GF-D8 (cell line): ENCODE measurements around the gene KRT72.
"Not testable (repeated sequence)": the region's sequence is repeated elsewhere in the genome, so short reads cannot be mapped to it uniquely, and the experiment has no call there.

ENCODE experiments used
- DNase-seq: peaks from one replicate; lab custom pipeline; 2025; lab: John Stamatoyannopoulos, UW

Gene KRT72

DNA sequence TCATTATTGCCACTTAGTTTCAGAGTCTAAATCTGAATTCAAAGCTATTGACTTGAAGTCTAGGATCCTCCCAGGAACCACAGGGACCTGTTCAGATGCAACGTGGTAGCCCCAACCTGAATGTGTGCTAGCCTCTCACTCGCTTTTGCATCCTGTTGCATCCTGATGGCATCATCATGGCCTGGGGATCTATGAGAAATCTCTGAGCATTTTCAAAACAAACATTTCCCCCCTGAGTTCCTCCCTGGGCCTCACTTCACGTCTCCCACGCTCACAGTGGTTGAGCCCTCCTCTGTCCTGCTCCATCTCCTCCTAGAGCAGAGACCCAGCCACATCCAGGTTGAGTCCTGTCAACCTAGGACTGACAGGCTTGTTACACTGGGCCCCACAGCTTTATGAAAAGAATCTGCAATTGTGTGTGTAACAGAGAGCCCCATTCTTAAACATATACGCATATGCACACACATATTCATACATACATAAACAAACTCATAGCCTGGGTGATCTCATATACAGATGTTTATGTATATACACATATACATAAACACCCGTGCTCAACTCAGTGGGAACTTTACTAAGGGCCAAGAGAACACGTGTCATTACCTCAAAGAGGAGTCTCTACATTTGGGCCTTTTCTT lies 5.4 kb upstream of the KRT72 start:
- no peak for DNase-seq

DNA sequence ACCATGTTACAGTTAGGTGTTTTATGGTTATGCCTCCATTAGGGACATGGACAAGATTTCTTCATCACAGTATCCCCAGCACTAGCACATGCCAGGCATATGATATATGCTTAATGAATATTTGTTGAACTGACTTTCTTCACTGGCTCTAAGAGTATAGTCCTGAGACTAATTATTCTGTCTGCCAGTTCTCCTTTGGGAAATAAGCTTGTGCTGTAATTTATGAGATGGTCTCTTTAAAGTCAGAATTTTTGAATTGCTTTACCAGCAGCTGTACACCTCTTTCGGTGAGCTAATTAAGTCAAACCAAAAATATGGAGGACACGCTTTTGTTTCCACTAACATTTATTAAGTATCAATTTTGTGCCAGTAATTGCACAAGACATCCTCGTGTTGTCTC lies 4.8 kb upstream of the KRT72 start:
- no peak for DNase-seq

DNA sequence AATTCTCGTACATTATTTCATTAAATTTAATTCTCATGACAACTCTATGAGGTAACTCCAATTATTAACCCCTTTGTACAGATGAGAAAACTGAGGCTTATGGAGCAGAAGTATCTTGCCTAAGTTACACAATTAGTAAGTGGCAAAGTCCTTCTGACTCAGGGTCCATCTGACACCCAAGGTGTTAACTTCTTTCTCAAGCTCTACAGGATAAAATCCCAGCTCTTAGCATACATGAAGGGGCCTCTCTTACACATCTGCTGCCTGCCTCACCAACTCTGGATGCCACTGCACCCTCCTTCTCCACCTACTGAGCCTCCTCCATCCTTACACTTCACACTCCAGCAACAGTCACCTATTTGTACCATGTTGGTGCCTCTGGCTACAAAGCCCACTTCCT lies 4.3 kb upstream of the KRT72 start:
- DNase-seq: no peak

DNA sequence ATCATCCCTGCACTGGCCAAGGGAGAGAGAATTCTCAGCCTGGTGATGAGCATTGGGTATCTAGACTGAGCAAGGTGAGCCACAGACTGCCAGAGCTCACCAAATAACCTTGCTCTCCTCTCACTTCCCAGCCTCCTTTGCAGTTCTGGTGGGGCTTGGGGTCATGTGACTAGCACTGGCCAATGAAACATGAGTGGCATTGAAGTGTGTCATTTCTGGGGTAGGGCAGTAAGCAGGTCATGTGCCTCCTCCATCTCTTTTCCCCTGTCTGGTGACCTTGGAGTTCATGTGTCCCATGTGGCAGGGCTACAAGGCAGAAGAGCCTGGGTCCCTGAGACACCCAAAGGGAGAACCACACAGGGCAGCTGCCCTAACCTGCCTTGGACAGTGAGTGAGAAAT lies 3.6 kb upstream of the KRT72 start:
- DNase-seq: no peak

DNA sequence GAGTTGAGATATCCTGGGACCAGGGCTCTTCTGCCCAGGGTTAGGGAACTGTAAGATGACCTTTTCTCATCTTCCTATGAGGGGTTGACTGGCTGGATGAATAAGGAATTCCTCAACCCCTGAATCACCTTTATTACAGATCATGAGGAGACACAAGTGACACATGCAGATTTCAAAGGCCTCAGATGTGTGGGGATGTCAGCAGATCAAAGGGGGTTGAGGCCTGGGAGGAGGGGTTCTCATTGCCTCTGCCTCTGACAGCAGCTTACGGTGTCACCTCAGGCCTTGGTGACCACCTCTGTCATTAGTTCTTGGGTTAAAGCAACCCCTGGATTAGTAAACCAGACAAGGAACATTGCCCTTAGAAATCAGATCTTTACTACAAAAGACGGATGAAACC lies 2.1 kb upstream of the KRT72 start:
- DNase-seq: no peak

DNA sequence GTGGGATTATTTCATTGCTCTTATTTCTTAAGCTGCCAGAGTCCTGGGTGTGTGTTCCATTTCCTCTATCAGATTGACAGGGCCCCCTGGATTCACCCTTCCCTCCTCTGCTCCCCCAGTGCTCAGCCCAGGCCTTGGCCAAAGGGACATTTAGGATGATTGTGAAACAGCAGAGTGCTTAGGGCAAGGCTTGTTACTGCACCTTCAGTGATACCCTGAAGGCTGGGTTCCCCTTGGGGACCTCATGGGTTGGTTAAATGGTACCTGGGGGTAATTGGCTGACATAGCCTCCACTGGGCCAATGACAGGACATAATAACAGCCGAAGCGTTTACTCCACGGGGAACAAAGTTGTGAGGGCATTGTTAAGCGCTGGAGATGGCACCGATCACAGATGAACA lies 1.3 kb upstream of the KRT72 start:
- DNase-seq: no peak

DNA sequence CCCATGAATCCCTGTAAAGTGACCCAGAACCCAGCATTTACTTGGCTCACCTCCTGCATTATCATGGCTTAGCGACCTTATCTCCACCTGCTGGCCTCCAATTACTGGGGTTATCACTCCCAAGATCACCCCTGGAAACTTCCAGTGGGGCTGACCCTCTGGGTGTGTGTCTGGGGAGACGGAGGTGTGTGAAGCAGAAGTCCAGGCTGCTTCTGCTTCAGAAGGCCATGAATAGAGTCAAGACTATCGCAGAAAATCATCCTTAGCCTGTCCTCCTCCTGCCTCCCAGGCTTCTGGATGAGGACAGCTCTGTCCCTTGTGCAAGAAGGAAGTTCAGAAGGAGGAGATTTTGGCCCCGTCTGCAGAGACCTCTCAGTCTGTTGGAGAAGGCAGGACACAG lies 408 bp upstream of the KRT72 start:
- no peak for DNase-seq

DNA sequence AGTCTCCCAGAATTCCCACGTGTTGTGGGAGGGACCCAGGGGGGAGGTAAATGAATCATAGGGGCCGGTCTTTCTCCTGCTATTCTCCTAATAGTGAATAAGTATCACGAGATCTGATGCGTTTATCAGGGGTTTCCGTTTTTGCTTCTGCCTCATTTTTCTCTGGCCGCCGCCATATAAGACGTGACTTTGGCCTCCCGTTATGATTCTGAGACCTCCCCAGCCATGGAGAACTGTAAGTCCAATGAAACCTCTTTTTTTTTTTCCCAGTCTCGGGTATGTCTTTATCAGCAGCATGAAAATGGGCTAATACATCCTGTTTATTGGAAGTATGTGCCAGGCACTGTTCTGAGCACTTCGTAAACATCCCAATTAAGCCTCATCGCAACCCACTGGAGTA lies 788 bp downstream of the KRT72 start:
- DNase-seq: no peak

DNA sequence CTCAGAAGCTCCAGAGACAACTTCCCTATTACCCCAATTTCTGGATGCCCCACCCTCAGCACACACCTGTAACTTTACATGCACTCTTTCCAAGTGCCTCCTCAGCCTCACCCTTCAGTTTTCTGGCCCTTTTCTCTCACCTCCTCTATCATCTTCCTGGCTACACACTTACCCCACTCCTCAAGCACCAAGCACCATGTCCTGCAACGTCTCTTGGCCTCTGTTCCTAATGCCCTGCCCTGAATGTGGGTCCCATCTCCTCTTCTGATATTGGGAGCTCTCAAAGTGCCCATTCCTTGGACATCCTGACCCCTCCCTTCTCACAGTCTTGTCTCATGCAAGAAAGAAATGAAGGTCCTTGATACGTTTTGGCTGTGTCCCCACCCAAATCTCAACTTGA lies 1.2 kb downstream of the KRT72 start:
- DNase-seq: no peak

DNA sequence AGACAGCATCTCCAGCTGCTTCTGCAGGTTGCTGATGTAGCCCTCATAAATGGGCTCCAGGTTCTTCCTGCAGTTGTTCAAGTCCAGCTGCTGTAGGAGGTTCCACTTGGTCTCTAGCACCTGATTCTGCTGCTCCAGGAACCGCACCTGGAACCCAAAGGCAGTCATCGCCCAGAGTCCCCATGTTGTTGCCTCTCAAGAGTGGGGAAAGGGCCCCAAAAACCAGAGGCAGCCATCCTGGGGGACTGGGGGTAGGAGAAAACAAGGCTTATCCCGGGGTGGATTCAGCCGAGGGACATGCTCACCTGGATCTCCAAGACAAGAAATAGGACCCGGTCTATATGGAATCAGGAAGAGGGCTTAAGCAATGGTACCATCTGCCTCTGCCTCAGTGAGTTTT lies 2.3 kb downstream of the KRT72 start:
- DNase-seq: no peak

DNA sequence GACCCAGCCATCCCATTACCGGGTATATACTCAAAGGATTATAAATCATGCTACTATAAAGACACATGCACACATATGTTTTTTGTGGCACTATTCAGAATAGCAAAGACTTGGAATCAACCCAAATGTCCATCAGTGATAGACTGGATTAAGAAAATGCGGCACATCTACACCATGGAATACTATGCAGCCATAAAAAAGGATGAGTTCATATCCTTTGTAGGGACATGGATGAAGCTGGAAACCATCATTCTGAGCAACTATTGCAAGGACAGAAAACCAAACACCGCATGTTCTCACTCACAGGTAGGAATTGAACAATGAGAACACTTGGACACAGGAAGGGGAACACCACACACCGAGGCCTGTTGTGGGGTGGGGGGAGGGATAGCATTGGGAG lies 7.0 kb downstream of the KRT72 start:
- DNase-seq: not testable (repeated sequence)

DNA sequence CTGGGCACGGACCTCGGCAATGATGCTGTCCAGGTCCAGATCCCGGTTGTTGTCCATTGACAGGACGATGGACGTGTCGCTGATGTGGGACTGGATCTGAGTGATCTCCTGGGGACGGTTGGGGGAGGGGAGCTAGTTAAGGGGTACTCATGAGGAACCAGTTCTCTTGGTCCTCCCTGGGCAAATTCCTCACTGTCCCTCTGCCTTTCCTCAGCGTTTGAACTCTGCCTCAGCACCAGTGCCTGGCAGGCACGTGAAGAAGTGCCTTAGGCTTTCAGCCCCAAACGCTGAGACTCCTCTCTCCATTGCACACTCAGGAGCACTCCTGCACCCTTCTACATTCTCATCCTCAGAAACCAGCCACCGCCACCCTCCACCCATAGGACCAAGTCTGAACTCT lies 9.7 kb downstream of the KRT72 start:
- DNase-seq: no peak

DNA sequence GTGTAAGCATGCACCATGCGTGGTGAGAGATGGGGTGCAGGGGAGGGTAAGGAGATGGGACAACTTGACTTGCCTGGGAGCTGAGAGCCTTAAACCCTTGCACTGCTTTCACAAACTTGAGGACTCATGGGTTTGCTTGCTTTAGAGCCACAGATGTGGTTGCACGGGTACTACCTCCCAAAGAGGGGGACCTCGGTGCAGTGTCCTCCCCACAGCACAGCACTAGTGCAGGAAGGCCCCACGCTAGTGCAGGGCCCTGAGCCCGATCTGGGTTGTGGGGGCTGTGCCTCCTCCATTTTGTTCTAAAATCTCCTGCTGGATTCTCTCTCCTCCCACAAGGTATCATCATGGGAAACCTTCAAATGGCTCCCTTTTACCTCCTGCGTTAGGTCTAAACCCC lies 11.2 kb downstream of the KRT72 start:
- no peak for DNase-seq

DNA sequence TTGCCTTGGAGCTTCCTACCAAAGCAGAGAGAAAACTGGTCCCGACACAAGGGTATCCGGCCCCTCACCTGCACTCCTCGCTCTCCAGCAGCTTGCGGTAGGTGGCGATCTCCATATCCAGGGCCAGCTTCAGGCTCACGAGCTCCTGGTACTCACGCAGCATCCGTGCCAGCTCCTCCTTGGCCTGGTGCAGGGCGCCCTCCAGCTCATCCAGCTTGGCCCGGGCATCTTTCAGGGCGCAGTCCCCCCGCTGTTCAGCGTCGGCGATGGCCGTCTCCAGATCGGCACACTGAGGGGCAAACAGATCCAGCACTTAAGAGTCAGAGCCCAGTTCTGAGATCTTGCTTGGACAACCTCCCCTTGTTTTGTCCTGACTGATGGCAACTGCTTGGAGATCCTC lies 13.7 kb downstream of the KRT72 start:
- no peak for DNase-seq

DNA sequence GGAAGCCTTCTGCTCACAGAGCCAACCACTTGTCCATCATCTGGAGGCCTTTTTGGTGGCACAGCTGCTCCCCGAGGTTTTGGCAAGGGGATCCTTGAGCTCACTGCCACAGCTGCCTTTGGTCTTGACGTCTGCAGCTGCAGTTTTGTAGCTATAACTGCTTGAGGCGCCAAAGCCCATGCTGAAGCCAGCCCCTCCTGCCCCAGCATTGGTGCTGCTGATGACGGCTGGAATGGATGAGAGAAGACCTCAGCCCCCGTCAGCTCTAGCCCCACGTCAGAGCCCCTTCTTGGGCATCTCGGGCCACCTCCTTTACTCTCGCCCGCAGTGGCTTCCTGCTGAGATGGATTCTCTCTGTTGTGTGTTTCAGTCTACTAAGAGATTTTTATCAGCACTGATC lies 15.3 kb downstream of the KRT72 start:
- DNase-seq: no peak

DNA sequence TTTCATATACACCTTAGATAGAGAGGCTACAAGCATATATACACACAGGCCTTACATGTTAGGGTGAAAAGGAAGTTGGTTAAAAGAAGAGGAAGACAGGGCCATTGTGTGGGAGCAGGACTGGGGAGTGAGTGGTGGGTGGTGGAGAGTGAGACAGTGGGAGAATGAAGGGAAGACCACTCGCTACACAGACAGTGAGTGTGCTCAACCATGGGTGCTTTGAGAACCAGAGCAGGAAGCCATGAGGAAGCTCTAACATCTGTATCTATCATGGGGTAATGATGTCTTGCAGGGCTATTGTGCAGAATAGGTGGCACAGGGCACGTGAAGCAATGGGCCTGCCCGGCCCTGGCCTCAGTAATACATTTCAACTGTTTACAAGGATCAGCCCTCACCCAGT lies 16.2 kb downstream of the KRT72 start:
- no peak for DNase-seq

DNA sequence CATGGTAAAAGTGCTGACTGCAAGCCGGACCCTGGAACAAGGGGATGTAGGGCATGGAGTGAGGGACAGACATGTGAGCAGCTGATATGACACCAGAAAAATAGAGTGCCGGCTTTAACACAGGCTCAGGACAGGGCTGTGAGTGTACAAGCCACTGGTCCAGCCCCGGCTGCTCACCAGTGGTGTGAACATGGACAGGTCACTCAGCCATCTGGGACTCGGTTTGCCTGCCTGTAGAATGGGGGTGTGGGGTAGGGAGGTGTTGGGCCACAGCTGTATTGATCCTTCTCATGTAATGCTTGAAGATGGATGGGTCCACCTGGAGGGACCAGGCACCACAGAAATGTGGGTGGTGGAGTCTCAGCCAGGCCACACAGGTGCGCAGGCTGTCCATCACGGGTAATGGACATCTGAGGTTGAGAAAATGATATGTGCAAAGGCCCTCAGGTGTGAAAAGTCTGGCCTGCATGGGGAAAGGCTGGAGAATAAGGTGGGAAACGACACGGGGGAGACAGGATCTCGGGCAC lies 17.0 kb downstream of the KRT72 start:
- no peak for DNase-seq

DNA sequence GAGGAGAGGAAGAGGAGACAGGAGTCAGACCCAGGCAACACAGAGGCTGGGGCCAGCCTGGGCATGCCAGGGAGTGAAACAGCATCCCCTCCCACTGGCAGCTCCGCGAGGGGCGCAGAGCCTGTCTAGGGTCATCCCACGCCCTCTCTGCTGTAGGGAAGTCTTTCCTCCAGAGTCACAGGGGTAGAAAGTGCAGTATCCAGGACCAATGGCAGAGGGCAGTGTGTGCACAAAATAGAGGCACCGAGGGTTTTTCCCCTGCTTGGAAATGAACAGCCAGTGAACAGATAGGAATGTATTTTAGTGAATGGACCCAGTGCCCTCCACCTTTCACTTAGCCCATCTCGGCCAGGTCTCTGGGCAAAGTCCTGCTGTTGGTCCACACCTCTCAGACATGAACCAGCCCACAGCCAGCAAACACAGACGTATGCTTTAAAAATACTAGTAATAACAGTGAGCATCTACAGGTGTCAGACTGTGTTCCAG lies 18.2 kb downstream of the KRT72 start:
- DNase-seq: no peak

DNA sequence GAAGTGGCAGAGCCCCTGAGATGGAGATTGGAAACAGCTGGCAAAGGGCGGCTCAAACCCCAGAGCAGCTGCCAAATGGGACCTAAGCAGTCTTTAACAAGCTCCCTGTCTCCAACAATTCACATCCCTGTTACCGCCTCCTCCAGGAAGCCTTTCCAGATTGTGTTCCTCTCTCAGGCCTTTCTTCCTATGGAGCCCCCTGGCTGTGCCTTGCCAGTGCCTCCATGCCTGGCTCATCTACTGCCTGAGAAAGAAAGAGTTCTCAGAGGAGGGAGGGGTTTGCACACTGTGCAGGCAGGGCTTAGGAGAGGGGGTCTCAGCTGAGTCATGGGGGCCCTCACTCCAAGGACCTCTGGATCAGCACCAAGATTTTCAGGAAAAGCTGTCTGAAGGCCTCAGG lies 18.8 kb downstream of the KRT72 start:
- DNase-seq: no peak

DNA sequence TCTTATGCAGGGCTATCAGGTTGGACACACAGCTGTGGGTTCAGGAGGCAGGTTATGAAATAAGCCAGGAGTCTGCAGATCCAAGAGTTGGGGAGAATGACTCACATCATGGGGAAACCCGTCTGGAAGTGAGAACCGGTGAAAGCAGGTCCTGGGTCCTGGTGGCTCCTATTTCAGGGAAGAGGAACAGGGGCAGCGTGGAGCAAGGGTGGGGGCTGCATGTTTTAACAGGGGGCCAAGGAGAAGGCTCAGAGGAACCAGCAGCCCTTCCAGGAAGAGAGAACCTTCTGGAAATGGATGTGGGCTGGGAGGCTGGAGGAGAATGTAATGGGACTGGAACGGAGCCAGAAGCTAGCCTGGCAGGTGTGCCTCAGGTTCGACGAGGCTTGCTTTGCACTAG lies 19.8 kb downstream of the KRT72 start:
- DNase-seq: no peak

DNA sequence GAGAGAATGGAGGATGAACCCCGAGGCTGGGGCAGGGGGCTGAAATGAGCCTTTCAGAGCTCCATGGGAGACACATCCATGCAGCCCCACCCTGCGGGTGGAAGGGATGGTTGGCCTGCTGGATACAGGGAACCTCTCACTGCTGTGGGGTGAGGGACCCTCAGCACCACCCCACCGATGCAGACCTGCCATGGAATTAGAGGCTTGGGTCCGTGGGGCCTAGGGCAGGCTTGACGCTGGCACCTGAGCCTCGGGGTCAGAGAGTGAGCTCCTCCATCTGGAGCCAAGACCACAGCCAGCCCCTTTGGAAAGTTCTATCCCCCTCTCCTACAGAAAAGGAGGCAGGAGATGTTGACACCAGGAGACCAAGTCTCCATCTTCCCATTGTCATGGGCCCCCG lies 20.2 kb downstream of the KRT72 start:
- DNase-seq: no peak

DNA sequence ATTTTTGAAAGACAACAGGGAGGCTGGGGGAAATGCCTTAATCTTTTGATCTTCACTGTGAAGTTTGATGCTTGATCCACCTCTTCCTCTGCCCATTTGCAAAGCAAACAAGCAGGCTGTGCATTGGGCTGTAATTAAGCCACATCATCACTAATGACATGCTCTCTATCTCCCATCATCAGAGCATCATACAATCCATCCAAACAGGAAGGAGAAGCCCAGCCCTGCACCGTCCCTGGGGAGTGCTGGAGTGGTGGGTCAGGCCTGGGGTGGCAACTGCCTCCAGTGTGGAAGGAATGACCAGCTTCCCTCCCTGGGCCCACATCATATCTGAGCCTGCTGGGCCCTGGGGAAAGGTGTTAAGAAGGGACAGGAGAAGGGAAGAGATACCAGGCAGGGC lies 20.8 kb downstream of the KRT72 start:
- DNase-seq: no peak

DNA sequence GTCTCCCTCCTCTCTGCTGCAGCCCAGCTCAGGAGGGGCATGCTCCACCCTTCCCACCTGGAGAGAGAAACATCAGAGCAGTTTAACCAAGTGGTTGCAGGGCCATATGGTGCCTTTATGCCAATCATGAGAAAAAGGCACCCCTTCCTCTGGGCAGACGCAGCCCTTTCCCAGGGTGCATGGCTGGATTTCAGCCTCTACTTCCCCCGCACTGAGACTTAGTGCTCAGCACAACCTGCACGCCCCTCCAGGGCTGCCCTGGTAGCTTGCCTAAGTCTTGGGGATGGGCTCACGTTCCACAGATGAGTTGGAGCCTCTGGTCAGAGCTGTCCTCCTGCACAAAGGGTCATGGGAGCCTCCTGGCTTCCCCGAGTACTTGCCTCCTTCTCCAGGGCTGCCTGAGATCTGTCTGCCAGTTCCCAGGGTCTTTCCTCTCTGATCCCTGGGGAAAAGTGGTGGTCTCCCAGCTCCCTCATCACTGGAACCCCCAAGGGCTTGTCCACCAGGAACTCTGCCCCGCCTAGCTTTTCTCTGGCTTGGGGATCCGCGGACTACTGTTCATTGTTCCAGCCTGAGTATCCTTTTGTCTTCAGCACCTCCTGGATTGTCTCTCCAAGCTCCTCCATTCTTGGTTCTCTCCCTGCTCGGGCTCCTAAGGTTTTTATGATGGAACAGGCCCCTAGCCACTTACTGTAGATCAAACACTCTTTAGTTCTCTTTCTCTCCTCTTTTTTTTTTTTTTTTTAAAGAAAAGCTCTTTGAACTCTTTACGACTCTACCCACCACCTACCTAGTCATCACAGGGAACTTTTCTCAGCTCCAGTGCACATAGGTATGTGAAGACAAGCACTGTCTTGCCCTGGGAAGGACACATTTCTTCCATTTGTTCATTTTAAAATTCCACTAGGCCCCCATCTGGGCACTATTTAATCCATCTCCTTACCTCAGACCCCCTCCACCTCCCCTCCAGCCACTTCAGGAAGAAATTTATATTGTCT lies 21.5 kb downstream of the KRT72 start:
- no peak for DNase-seq
